Measurements from ENCODE around the gene ZCCHC7.

The ZCCHC7 gene

DNA sequence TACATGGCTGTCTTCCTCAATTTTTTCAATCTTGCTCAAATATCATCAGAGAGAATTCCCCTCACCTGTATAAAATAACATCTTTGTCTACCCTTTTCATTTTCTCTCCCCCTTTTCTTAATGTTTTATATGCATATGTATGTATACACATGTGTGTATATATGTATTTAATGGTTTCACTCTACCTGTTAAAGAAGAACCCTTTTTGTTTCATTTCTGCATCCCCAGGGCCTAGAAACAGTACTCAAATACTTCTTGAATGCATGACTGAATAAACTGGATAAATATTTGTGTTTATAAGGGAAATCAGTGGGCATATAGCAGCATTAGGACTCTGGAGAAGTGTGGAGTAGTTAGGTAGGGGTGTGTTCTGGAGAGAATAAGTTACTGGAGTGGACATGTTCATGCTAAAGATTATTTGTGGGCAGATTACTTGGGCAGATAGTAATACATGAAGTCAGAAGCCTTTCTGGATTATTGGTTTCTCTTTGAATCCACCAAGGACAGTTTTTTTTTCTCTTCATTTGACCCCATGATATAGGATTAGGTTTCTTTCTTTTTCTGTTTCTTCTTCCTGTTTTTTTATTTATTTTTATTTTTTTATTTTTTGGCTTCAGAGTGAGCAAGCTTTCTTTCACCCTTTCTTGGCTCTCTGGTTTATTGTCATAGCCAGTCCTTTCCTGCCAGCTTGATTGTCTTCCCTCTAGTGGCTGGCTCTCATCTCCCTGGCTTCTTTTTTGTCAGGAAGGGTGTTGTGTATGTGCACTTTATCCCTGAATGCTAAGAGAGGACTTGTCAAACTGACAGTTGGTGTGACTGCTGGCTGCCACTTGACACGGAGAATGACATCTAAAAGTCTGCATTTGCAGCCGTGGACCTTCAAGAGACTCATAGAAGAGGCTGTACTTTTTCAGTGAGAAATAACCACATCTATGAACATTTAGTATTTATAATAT, 89.3 kb downstream of the ZCCHC7 start:
- DNase-seq, result peak in 1 of 56 donors; percentile 0

DNA sequence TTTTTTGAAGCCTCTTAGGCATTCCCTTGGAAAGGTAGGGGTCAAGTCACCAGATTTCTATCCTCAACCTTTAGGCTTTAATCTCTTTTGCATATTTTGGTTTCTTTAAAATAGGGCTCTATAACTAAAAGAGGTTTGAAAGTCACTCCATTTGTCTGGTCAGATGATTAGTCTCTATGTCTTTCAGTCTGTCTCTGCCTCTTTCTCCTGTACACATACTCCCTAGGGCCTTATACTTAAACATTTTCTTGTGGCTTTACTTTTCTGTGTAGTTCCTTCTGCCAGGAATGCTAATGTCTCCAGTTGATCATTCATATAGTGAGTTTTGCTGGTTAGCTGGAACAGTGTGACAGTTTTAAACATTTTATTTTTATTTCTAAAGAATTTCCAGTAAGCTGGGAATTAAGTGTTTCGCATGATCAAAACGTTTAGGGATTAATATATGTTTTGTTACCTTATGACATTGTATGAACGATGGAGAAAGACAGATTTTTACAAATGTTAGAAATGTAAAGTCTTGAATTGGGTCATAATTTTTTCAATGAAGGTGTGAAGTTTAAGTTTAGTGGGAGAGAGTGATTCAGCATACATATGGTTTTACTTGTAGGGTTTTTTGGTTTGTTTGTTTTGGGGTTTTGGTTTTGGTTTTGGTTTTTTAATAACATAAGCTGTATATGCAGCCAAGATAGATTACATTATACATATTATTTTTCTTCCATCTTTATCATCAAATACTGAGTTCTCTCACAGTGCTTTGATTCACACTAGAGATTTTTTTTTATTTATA, 90.6 kb downstream of the ZCCHC7 start:
- no peak for DNase-seq

DNA sequence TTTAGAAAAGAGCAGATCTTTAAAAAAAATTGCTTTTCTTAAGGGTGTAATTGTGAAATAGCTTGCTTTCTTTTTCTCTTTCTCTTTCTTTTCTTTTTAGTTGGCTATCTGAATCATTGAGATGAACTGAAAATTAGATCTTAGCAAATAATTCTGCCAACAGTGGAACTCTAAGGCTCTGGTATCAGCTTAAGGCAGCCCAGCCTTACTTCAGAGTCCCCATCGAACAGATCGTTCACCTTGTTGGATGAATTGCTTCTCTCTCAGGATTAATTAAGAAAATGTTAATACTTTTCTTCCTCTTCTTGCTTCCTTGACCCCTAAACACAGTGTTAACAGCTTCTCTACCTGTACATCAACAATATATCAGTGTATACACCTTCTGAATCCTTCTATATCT, 92.1 kb downstream of the ZCCHC7 start:
- DNase-seq, result no peak

DNA sequence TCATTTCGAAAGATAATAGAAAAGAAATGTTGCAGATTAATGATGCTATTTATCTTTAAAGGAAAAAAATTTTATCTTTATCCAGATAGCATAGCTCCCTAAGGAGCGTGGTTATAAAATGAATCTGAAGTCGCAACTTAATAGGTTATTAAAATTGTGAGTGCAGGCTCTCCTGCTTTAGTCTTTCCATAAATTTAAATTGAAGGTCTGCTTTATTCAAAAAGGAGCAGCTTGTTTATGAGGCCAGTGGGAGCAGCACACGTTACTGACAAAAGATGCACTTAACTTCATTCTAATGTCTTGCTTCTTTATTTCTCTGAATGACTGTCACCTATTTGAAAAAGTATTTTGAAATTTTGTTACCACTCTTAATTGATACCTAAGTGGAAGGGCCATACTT, 95.0 kb downstream of the ZCCHC7 start:
- no peak for DNase-seq

DNA sequence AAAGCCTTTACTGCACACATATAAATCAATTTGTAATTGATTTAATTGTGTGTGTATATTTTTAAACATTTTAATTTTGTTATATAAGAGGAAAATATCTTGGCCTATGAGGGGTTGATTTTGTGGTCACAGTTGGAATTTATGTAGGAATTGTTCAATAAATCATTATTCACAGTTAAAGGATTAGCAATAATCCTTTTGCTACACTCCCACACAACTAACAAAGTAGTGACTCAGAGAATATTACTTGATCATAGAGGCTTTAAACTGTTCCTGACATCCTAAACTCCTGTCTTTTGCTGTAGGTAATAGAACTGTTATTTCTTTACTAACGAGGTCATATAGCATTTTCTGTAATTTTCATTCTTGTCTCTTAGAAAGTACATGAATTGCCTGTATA, 95.5 kb downstream of the ZCCHC7 start:
- no peak for DNase-seq

DNA sequence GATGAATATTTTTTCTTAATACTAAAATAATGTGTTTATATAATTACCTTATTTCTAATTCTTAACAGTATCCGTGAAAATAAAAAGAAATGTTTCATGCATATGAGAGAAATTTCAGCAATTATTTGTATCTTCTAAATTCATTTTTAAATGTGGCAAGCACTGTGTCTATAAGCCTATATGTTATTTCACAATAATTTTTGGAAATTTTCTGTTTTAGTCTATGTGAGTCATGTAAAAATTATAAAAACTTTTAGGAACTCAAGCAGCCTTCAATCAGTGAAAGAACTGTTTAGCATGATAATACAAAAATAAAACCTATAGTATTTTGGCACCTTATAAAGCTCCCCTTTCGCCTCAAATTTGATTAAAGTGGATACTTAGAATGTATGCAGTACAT, 96.8 kb downstream of the ZCCHC7 start:
- DNase-seq, result no peak

DNA sequence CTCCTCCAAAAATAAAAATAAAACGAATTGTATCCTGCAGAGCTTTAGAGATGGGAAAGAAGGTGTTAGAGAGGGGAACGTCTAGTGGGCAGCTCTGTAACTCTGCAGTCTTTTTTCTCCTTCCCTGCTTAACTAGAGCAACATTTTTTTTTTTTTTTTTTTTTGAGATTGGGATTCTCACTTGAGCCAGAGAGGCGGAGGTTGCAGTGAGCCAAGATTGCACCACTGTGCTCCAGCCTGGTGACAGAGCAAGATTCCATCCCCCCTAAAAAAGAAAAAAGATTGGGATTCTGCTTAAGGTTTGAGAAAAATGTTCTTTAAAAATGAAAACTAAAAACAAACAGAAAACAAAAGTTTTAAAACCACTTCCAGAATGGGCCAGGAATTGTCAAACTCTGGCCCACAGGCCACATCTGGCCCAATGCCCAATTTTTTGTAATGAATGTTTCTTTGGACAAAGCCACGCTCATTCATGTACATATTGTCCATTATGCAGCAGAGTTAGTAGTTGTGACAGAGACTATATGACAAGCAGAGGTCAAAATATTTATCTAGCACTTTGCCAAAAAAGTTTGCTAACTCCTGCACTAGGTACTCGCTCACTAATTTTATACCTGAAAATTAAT, 98.5 kb downstream of the ZCCHC7 start:
- DNase-seq, result peak in 1 of 56 donors; percentile 9

DNA sequence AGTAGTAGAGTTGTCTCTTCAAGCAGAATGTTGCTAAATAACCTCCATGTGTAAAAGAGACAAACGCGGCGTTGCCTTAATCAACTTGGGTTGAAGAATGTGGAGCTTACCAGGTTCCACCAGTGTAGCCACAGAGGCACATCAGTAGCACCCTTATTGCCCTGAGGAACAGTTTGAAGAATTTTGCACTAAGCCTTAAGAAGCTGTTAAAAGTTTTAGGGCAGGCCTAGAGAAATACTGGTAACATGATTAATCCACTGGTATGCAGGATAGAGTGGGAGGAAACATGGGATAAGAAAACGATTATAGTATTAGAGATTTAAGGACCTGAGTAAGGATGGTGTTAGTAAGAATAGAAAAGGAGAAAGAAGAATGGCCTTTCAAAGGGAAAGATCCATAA, 100.6 kb downstream of the ZCCHC7 start:
- DNase-seq, result no peak

DNA sequence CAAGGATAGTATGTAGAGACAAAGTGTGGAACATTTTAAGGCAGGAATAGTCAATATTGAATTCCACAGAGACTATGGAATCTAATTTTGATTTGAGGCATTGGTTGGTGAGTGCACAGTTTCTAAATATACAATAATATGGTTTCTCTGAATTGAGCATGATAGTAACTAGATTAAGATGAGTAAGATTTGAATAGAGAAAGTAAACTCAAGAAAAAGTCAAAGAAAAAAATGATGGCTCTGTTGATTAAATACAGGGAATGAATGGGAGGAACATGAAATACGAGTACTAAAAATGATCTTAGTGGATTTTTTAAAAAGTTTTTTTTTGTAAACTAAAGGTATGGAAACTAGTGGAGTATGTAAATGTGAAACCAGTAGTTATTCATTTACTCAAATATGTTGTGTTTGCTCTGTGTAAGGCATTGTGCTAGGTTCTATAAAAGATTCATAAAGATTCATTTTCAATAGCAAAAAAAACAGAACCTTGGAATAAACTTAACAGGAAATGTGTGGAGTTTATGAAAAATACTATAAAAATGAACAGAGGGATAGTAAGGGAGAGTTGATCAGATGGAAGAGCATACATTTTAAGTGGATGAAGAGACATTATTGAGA, 101.2 kb downstream of the ZCCHC7 start:
- DNase-seq, result no peak

DNA sequence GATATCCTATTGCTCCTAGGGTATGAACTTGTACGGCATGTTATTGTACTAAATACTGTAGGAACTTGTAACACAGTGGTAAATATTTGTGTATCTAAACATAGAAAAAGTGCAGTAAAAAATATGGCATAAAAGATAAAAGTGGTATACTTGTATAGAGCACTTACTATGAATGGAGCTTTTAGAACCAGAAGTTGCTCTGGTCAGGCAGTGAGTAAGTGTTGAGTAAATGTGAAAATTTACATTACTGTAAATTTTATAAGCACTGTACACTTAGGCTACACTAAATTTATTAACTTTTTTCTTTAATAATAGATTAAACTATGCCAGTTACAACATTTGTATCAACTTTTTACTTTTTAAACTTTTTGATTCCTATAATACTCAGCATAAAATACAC, 109.1 kb downstream of the ZCCHC7 start:
- DNase-seq, result no peak

DNA sequence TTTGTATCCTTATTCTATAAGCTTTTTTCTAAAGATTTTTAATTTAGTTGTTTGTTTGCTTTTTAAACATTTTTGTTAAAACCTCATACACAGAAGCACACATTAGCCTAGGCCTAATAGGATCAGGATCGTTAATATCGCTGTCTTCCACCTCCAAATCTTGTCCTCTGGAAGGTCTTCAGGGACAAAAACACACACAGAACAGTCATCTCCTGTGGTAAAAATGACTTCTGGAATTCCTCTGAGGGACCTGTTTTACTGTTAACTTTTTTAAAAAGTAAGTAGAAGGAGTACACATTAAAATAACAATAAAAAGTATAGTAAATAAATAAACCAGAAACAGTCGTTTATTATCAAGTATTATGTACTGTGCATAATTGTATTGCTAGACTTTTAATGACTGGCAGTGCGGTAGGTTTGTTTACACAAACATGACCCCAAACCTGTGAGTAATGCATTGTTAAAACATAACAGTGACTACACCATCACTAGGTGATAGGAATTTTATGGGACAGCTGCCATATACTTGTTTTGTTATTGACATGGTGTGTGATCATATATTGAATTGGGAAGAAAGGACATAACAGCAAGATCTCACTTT, 109.6 kb downstream of the ZCCHC7 start:
- DNase-seq, result no peak

DNA sequence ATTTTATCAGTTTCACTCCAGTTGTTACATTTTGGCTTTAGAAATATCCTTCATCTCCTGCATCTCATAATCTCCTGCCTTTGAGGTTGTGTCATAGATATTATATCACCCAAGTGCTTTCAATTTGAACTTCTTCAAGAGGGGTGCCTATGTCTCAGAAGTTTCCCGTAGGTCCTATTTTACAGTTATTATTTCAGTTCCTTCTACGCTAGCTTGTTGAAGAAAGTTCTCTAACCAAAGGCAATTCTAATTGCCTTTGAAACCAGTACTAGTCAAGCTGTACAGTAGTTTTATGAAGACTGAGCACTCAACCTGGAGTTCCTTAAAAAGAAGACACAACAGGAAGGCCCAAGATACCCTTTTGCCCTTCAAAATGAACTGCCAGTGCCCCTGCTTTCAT, 116.4 kb downstream of the ZCCHC7 start:
- no peak for DNase-seq

DNA sequence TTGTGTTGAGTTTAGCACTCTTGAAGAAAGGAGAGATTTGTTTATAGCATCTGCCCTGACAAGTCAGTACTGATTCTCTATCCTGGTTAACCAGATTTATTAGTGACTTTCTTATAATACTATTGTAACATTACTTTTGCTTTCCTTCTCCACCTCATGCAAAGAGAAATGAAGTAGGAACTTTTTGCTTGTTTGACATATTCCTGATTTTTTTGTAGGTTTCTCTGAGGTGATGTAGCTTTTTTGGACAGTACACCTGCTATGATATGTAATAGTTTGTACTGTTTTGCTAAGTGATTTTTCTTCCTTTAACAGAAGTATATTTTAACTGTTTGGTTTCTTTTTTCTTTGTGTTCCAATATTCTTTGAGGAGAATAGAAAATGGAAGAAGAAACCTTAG, 117.7 kb downstream of the ZCCHC7 start:
- DNase-seq, result no peak

DNA sequence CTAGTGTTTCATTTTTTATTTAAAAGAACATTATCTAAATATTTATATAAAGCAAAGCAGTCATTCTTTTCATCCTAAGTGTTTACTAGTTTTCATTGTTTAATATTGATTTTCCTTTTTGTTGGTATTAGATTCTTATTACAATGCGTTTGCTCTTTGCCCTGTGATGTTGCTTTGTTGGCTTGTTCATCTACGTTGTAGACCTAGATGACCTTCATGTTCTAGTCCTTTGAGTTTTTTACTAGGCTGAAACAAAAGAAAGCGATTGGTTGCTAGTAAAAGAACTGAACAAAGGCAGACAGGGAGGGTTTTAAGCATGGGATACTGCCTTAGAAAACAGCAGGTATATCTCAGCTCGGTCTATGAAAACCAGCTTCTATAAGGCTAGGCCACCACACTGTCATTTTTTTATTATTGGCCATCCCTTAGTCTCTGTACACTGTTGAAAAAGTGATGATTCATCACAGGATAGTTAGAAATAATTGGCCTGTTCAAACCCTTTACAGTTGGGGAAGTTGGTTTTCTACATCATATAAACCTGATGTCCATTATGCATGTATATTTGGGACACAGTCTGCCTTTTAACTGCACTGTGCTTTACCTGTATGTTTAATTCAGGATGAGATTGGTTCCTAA, 119.0 kb downstream of the ZCCHC7 start:
- no peak for DNase-seq

DNA sequence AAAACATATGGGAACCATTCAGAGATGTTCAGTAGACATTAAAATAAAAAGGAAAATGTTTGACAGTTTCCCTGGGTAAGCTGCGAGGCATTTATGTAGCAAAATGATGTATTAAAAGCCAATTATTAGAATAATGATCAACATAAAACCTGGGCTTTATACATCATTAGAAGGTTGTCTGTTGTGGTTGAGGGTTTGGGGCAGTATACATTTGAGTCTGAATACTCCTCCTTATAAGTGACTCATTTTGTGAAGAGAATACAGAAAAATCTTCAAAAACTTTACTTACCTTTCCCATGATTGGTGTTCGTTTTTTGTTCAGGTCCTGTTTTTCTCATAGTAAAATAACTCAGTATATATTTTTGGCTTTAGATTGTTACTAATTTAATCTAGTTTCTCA, 119.5 kb downstream of the ZCCHC7 start:
- DNase-seq, result no peak

DNA sequence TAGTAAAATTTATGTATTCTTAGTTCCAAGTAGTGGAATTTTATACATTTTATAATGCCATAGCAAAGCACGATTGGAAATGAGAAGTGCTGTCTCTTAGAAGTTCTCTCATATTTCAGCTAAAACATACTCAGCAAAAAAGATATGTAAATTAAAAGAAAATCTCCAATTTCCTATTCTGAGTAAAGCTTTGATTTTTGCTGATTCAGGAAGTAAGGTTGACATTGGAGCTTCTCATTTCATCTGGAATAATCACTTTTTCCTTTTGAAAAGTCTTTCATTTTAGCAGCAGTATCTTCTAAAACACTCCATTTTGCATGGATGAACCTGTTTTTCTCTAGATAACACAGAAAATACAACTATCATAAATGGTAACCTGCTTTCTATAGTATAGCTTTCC, 121.0 kb downstream of the ZCCHC7 start:
- DNase-seq, result no peak

DNA sequence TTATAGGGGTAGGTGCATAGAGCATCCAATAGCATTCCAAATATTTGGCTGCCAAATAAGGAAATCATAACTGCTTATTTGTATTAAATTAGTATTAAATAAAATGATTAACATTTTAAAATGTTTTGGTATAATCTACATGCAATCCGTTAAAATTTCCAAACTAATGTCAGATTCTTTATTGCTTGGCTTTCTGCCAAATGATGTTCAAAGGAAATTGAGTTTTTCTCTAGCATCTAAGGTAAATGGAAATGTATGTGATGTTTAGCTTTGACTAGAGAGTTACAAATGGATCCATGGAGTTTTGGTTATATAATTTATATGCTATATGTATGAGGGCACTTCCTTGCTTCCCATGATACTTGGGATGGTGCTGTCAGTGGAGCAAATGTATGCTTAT, 121.7 kb downstream of the ZCCHC7 start:
- no peak for DNase-seq

DNA sequence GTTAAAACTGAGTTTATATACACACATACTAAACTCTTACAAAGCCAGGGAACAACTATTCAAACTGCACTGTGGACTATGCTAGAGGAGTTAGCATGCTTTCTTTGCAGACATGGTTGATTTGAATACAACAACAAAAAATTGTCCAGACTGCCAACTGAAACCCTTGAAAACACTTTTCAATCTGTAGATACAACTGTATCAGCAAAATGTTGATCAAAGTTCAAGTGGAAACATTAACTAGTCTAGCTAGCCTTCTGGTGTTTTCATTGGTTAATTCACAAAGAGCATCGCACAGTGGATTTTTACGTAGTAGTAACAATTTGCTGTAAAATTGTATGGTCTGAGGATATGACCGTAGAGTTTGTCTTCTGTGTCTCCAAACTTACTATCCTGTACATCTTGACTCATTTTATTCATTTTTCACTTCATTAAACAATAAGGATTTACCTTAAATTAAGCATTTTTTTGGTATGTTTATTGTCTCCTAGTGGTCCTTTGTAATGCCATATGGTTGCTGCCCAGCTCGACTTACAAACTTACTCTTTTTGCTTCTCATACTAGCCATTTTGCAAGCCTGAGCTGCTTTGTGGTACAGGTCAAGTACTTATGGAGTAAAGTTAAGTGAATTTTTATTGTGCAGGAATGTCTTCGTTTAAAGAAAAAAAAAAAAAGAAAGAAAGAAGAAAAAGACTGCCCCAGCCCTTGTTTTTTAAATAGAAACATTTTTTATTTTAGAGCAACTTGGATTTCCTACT, 123.4 kb downstream of the ZCCHC7 start:
- DNase-seq, result no peak

DNA sequence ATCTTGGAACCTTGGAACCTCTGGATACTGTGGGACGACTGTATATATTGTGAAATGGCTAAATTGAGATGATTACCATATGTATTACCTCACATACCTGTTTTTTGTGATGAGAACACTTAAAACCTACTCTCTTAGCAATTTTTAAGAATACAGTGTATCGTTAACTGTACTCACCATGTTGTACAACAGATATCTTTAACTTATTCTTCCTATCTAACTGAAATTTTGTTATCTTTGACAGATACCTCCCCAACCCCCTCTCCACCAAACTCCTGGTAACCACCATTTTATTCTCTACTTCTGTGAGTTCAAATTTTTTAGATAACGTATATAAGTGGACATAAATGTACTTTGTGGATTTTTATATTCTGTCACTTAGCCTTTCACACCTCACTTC, 126.5 kb downstream of the ZCCHC7 start:
- no peak for DNase-seq

DNA sequence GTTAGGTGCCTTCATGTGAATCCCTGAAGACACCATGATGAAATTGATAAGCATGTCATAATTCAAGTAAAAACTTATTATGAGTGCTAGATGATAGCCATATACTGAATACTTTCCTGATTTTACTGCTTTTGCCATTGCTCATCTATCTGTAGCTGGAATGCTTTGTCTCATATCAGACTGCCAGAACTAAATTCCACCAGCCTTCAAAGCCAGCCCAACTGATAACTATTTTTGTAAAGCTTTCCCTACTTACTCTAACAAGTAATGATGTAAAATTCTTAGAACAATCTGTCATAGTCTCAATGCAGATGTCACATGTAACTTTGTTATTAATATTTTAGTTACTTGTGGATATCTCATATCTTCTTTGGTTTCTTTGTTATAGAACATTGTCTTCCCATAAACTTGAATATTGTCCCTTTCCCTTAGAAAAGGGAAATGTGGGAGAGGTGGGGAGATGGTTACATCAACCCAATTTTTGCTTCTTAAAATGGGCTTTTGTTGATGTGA, 128.3 kb downstream of the ZCCHC7 start:
- no peak for DNase-seq
